Neural cell (in vitro differentiated cells): ENCODE results near the gene CCDC30.

Experiments
- EP300 ChIP-seq: fragments of 450-650 bp; conservative IDR thresholded peaks from 2 replicates; pipeline ENCODE4 v1.6.1; 2014; ENCODE audit warnings: antibody characterized with exemption, mild to moderate bottlenecking, moderate library complexity; ENCODE audit not compliant: poor library complexity, severe bottlenecking
- SMC3 ChIP-seq: fragments of 450-650 bp; conservative IDR thresholded peaks from 2 replicates; pipeline ENCODE4 v1.6.1; 2014; ENCODE audit warnings: antibody characterized with exemption, mild to moderate bottlenecking, moderate library complexity; ENCODE audit not compliant: poor library complexity

DNA sequence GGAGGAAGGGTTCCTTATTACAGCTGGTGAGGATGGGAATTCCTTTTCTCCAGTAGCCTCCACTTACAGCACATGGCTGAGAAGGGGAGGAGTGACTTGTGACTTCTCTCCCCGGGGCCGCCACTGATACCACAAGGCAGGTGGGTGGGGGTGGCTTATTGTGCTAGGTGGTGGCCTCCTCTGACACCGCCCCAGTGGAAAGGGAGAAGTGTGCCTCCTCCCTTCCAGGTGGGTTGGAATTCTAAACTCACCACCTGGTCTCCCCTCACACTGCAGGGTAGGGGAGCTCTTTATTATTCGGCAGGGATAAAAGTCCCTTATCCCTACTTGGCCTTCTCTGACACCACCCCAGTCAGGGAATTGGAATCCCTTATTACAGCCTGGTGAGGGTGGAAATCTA lies 89.5 kb downstream of the CCDC30 start:
- TF ChIP-seq EP300 (no peak), SMC3 (no peak)
